Endothelial cell of umbilical vein (primary cell): Measurements from ENCODE around the gene AKT3. TPM values are rescaled to one million over a fixed set of nuclear protein-coding genes. Genes with fewer than 3 reads are reported as not detected.

Source experiments
- BruUV-seq: library from RNA; stranded (reverse); fragments of 400-500 nt; replicated peaks from 2 replicates; lab custom pipeline; 2021; lab: Mats Ljungman, UMichigan
- CTCF ChIA-PET: fragments of 300-600, 350-600 bp; sonication (Branson Sonifier 250); formaldehyde crosslinking; loops from one replicate; lab custom pipeline; 2021; ENCODE audit warnings: antibody characterized with exemption, inconsistent platforms; lab: Charles Lee
- POLR2A ChIA-PET: fragments of 300-600, 350-600 bp; sonication (Branson Sonifier 250); formaldehyde crosslinking; loops from one replicate; lab custom pipeline; 2021; ENCODE audit warnings: antibody characterized with exemption, inconsistent platforms; lab: Charles Lee
- DNase-seq: peaks from one replicate; pipeline ENCODE4 v3.0.0-alpha.2; 2011; ENCODE audit warnings: low read depth, low spot score
- FAIRE-seq: peaks from 2 replicates; lab custom pipeline; 2011; peaks lifted over from hg19 to GRCh38; lab: Jason Lieb, UNC
- H2AFZ ChIP-seq: 2 replicates; pipeline ENCODE4 v1.6.0; 2012; ENCODE audit warnings: low read depth, low read length, control low read depth, inconsistent platforms
- H3K27ac ChIP-seq: 2 replicates; pipeline ENCODE4 v1.5.1; 2011; ENCODE audit warnings: low read depth, mild to moderate bottlenecking, control low read depth, low read length, moderate library complexity; ENCODE audit not compliant: insufficient read depth
- H3K27me3 ChIP-seq, 2 experiments: 2 replicates each; pipeline versions ENCODE4 v1.6.0 to v1.6.1; 2011; ENCODE audit warnings: low read length in 2 of 2, mixed read lengths in 1 of 2; ENCODE audit not compliant: control insufficient read depth in 2 of 2, insufficient read depth in 2 of 2
- H3K36me3 ChIP-seq, 2 experiments: 2 replicates in 1 of 2; 3 replicates in 1 of 2; pipeline ENCODE4 v1.5.1; 2011; ENCODE audit warnings: low read length in 2 of 2, mild to moderate bottlenecking in 1 of 2, moderate library complexity in 1 of 2; ENCODE audit not compliant: control insufficient read depth in 2 of 2, insufficient read depth in 2 of 2; ENCODE audit errors: extremely low read depth in 1 of 2
- H3K4me1 ChIP-seq: 3 replicates; pipeline ENCODE4 v1.5.1; 2011; ENCODE audit warnings: mild to moderate bottlenecking, low read length; ENCODE audit not compliant: control insufficient read depth, insufficient read depth; ENCODE audit errors: extremely low read depth
- H3K4me2 ChIP-seq: 2 replicates; pipeline ENCODE4 v1.6.1; 2011; ENCODE audit warnings: low read length, control low read depth, mixed read lengths; ENCODE audit not compliant: insufficient read depth
- H3K4me3 ChIP-seq, 3 experiments: fragments of 200-600 bp in 1 of 3; sonication (generic), shearing (Covaris generic) in 1 of 3; replicated peaks in 1 of 3; 2 replicates each; pipeline ENCODE4 v1.5.1; 2011 to 2016; ENCODE audit warnings: control low read depth in 3 of 3, low read length in 3 of 3, mild to moderate bottlenecking in 2 of 3, inconsistent platforms in 1 of 3, low read depth in 1 of 3, moderate library complexity in 1 of 3; ENCODE audit not compliant: insufficient read depth in 1 of 3
- H3K79me2 ChIP-seq: 2 replicates; pipeline ENCODE4 v1.6.0; 2012; ENCODE audit warnings: low read length, inconsistent platforms; ENCODE audit not compliant: control insufficient read depth, insufficient read depth
- H3K9ac ChIP-seq: replicated peaks from 2 replicates; pipeline ENCODE3; 2011; ENCODE audit warnings: low read length, control low read depth; ENCODE audit not compliant: insufficient read depth; ENCODE audit errors: extremely low read depth
- H3K9me1 ChIP-seq: replicated peaks from 3 replicates; pipeline ENCODE4 v1.6.0; 2011; ENCODE audit warnings: mild to moderate bottlenecking, low read length; ENCODE audit not compliant: control insufficient read depth, insufficient read depth; ENCODE audit errors: extremely low read depth
- H3K9me3 ChIP-seq: replicated peaks from 2 replicates; pipeline ENCODE4 v1.5.1; 2012; ENCODE audit warnings: low read length, inconsistent platforms; ENCODE audit not compliant: control insufficient read depth, insufficient read depth
- H4K20me1 ChIP-seq: replicated peaks from 2 replicates; pipeline ENCODE3; 2011; ENCODE audit warnings: mild to moderate bottlenecking, low read length; ENCODE audit not compliant: control insufficient read depth, insufficient read depth; ENCODE audit errors: extremely low read depth
- EZH2 ChIP-seq: IDR thresholded peaks from 2 replicates; pipeline ENCODE4 v1.6.1; 2012; ENCODE audit warnings: borderline replicate concordance, low read depth, mild to moderate bottlenecking, moderate library complexity, low read length, inconsistent platforms; ENCODE audit not compliant: severe bottlenecking
- FOS ChIP-seq: IDR thresholded peaks from 2 replicates; pipeline ENCODE4 v1.6.1; 2011; ENCODE audit warnings: mild to moderate bottlenecking, low read length, moderate library complexity, borderline replicate concordance; ENCODE audit not compliant: insufficient read depth
- GATA2 ChIP-seq: IDR thresholded peaks from 2 replicates; pipeline ENCODE4 v1.7.0; 2011; ENCODE audit warnings: low read depth, mild to moderate bottlenecking, moderate library complexity, mixed read lengths, low read length; ENCODE audit not compliant: insufficient read length, insufficient read depth
- JUN ChIP-seq: IDR thresholded peaks from 2 replicates; pipeline ENCODE4 v1.6.1; 2011; ENCODE audit warnings: borderline replicate concordance, low read depth; ENCODE audit not compliant: insufficient read length, insufficient read depth
- MYC ChIP-seq: IDR thresholded peaks from one replicate; pipeline ENCODE4 v1.6.1; 2011; ENCODE audit warnings: mild to moderate bottlenecking, low read depth, low read length
- POLR2A ChIP-seq: IDR thresholded peaks from 2 replicates; pipeline ENCODE4 v1.6.1; 2012; ENCODE audit warnings: low read depth, mild to moderate bottlenecking, control low read depth, low read length
- POLR2AphosphoS5 ChIP-seq: IDR thresholded peaks from 2 replicates; pipeline ENCODE4 v1.6.1; 2012; ENCODE audit warnings: low read depth, mild to moderate bottlenecking, control low read depth, low read length, moderate library complexity; ENCODE audit not compliant: insufficient read depth
- dilution Hi-C: fragments of 300-500 bp; cut with MboI; formaldehyde crosslinking; loops from one replicate; pipeline ENCODE4 v1.15.0; 2019; ENCODE audit warnings: low sequenced_read_pairs; ENCODE audit not compliant: extremely low pct_ligation_motif_present
- intact Hi-C: fragments of 100-400 bp; cut with micrococcal nuclease; formaldehyde crosslinking; loops from one replicate; pipeline ENCODE4 v1.10.0; 2022
- polyA plus RNA-seq, 4 experiments: library from polyadenylated mRNA; depleted of rRNA in 3 of 4; stranded (reverse) in 3 of 4; unstranded in 1 of 4; fragments of >200 nt; gene quantifications; 2 replicates each; pipeline versions ENCODE4 v1.2.1 to v1.2.3, GENCODE V29; 2011 to 2012; ENCODE audit warnings: missing spikeins in 1 of 4
- total RNA-seq: library from RNA; stranded (reverse); gene quantifications from 2 replicates; pipeline ENCODE4 v1.2.3, GENCODE V29; 2021
- TF ChIP-seq, protein P1 (sequence below): IDR thresholded peaks from 2 replicates; pipeline ENCODE4 v1.6.1; 2011; ENCODE audit not compliant: insufficient read depth, insufficient read length
- TF ChIP-seq, protein P2 (sequence below), 2 donors: IDR thresholded peaks; 1 replicate in 1 of 2; 2 replicates in 1 of 2; pipeline ENCODE4 v1.5.1; 2011; ENCODE audit warnings: low read length in 2 of 2, mild to moderate bottlenecking in 2 of 2, moderate library complexity in 2 of 2, control low read depth in 1 of 2, inconsistent platforms in 1 of 2, low read depth in 1 of 2; ENCODE audit not compliant: insufficient read depth in 1 of 2; ENCODE audit errors: extremely low read depth in 1 of 2

The AKT3 gene
- total and polyA plus RNA-seq, 2 donors (not counting 3 experiments of a cell fraction or from before 2014, with no cell fraction given): 20.6 to 97.1 TPM

DNA sequence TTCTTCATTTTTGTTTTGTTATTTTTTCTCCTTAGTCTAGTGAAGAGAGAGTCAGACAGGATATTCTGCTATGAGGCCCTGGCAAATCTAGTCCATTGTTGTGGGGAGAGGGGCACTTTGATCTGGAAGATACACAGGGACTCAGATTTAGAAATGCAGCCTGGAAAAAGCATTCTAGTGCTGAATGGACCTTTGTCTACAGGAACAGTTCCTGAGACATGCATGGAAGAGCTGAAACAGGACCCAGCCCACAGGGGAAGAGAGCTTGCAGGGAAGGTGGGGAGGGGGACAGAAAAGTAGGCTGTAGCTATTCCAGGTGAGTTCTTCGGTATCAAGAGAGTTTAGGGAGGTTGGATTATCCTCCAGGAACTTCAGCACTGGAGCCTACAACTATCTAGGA is 98.5 kb downstream of the AKT3 start:
- dilution Hi-C loops (no loop called here), intact Hi-C loops (no loop called here)
- ChIA-PET CTCF (interaction anchor here (0.6 to 1.7 kb wide), 8 partner anchors 9 to 521 kb away, joined by 3 to 6 read pairs (median 4); no protein-coding TSS in a partner anchor), POLR2A (no interaction called here)
- H3K4me1 ChIP-seq: peaks cover 7% of the 10 kb centered on the region
- H3K4me3 ChIP-seq: no peak overlapping the region
- H3K36me3 ChIP-seq: no peaks in the 10 kb centered on the region
- peak; percentile 21 for DNase-seq
- H2AFZ ChIP-seq: no peak overlapping the region
- H3K79me2 ChIP-seq: peaks cover 23% of the 10 kb centered on the region
- no peak for FAIRE-seq
- no peaks in the 10 kb centered on the region for H3K9me3 ChIP-seq
- BruUV-seq: no TSS peak
- no peak overlapping the region for H3K4me2 ChIP-seq
- no peaks in the 10 kb centered on the region for H3K27me3 ChIP-seq
- H3K9ac ChIP-seq: no peak overlapping the region
- H4K20me1 ChIP-seq: peaks cover 2% of the 10 kb centered on the region
- no peak for TF ChIP-seq POLR2A
- TF ChIP-seq POLR2AphosphoS5: no peak
- TF ChIP-seq FOS: no peak
- TF ChIP-seq EZH2: no peak
- TF ChIP-seq, protein P1, sequence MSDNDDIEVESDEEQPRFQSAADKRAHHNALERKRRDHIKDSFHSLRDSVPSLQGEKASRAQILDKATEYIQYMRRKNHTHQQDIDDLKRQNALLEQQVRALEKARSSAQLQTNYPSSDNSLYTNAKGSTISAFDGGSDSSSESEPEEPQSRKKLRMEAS: no peak
- TF ChIP-seq MYC: no peak
- no peak for TF ChIP-seq JUN
- no peak for TF ChIP-seq GATA2
- TF ChIP-seq, protein P2, sequence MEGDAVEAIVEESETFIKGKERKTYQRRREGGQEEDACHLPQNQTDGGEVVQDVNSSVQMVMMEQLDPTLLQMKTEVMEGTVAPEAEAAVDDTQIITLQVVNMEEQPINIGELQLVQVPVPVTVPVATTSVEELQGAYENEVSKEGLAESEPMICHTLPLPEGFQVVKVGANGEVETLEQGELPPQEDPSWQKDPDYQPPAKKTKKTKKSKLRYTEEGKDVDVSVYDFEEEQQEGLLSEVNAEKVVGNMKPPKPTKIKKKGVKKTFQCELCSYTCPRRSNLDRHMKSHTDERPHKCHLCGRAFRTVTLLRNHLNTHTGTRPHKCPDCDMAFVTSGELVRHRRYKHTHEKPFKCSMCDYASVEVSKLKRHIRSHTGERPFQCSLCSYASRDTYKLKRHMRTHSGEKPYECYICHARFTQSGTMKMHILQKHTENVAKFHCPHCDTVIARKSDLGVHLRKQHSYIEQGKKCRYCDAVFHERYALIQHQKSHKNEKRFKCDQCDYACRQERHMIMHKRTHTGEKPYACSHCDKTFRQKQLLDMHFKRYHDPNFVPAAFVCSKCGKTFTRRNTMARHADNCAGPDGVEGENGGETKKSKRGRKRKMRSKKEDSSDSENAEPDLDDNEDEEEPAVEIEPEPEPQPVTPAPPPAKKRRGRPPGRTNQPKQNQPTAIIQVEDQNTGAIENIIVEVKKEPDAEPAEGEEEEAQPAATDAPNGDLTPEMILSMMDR (IDR thresholded peaks at IDR 0.05; ENCODE audit: extremely low read depth in 1 of 2, insufficient read depth in 1 of 2, low read depth in 1 of 2, low read length in 2 of 2): no peak
- H3K27ac ChIP-seq: no peak overlapping the region
- no peaks in the 10 kb centered on the region for H3K9me1 ChIP-seq
